PC-3 (cell line): ENCODE measurements around the gene SRGAP2C. TPM values are rescaled to one million over a fixed set of nuclear protein-coding genes. Genes with fewer than 3 reads are reported as not detected.
"Not testable (repeated sequence)": the region's sequence is repeated elsewhere in the genome, so short reads cannot be mapped to it uniquely, and the experiment has no call there.

ENCODE experiments used
- ATAC-seq: fragments of 200-7000 bp; cut with Tn5 transposase; 2 replicates; pipeline ENCODE4 v1.9.1; 2020; ENCODE audit warnings: mild to moderate bottlenecking, moderate library complexity
- BruUV-seq: library from RNA; stranded (reverse); fragments of 400-500 nt; replicated peaks from 2 replicates; lab custom pipeline; 2021; lab: Mats Ljungman, UMichigan
- CTCF ChIA-PET: fragments of 300-600 bp; sonication (Branson Sonifier 250); formaldehyde crosslinking; loops from one replicate; lab custom pipeline; 2022; ENCODE audit warnings: antibody characterized with exemption; lab: Charles Lee
- POLR2A ChIA-PET: fragments of 300-600 bp; sonication (Branson Sonifier 250); formaldehyde crosslinking; loops from one replicate; lab custom pipeline; 2022; ENCODE audit warnings: antibody characterized with exemption; ENCODE audit not compliant: unreplicated experiment; lab: Charles Lee
- DNase-seq: peaks from one replicate; pipeline ENCODE4 v3.0.0-alpha.2; 2015
- H2AFZ ChIP-seq: fragments of 300-600 bp; sonication (generic); 2 replicates; pipeline ENCODE4 v1.6.0; 2016; ENCODE audit warnings: antibody characterized with exemption, low read length
- H3F3A ChIP-seq: fragments of 300-600 bp; sonication (generic); one replicate; pipeline ENCODE4 v1.6.0; 2017; ENCODE audit warnings: antibody characterized with exemption, low read length, control low read depth, mild to moderate bottlenecking; ENCODE audit not compliant: unreplicated experiment
- H3K27ac ChIP-seq: fragments of 300-600 bp; sonication (generic); 2 replicates; pipeline ENCODE4 v1.5.1; 2016; ENCODE audit warnings: mild to moderate bottlenecking, low read length
- H3K27me3 ChIP-seq: fragments of 300-600 bp; sonication (generic); 2 replicates; pipeline ENCODE4 v1.6.1; 2016; ENCODE audit warnings: low read length, mixed read lengths
- H3K36me3 ChIP-seq: fragments of 300-600 bp; sonication (generic); 2 replicates; pipeline ENCODE4 v1.6.1; 2016; ENCODE audit warnings: low read depth, mixed run types, low read length, mixed read lengths
- H3K4me1 ChIP-seq: fragments of 300-600 bp; sonication (generic); 2 replicates; pipeline ENCODE4 v1.5.1; 2016; ENCODE audit warnings: low read length; ENCODE audit not compliant: insufficient read depth
- H3K4me2 ChIP-seq: fragments of 300-600 bp; sonication (generic); 2 replicates; pipeline ENCODE4 v1.6.0; 2016; ENCODE audit warnings: low read length
- H3K4me3 ChIP-seq: fragments of 300-600 bp; sonication (generic); 2 replicates; pipeline ENCODE4 v1.5.1; 2016; ENCODE audit warnings: mild to moderate bottlenecking, low read length, mixed read lengths
- H3K79me2 ChIP-seq: fragments of 300-600 bp; sonication (generic); 2 replicates; pipeline ENCODE4 v1.6.1; 2017; ENCODE audit warnings: low read length, mixed read lengths
- H3K9ac ChIP-seq: fragments of 300-600 bp; sonication (generic); 2 replicates; pipeline ENCODE4 v1.6.0; 2016; ENCODE audit warnings: mild to moderate bottlenecking, low read length
- H3K9me2 ChIP-seq: fragments of 300-600 bp; sonication (generic); replicated peaks from 2 replicates; pipeline ENCODE4 v1.6.1; 2016; ENCODE audit warnings: mixed run types, low read length, mixed read lengths
- H3K9me3 ChIP-seq: fragments of 300-600 bp; sonication (generic); 2 replicates; pipeline ENCODE4 v1.6.1; 2016; ENCODE audit warnings: low read length, mixed read lengths
- H4K20me1 ChIP-seq: fragments of 300-600 bp; sonication (generic); 2 replicates; pipeline ENCODE4 v1.6.1; 2016; ENCODE audit warnings: low read length, mixed read lengths
- intact Hi-C: fragments of 100-400 bp; cut with micrococcal nuclease; formaldehyde crosslinking; loops from 2 replicates; pipeline ENCODE4 v1.9.0; 2023
- total RNA-seq: library from RNA; depleted of rRNA; stranded (reverse); fragments of >200 nt; gene quantifications from 2 replicates; pipeline ENCODE4 v1.2.3, GENCODE V29; 2014

SRGAP2C gene
- total RNA-seq, 1 experiment from 2014 or later = 7.6 TPM

- CTCF ChIA-PET, H3K9me2 ChIP-seq, DNase-seq, H3K27ac ChIP-seq, H3K4me3 ChIP-seq, BruUV-seq, H3K9ac ChIP-seq, H3K9me3 ChIP-seq, H3F3A ChIP-seq, intact Hi-C loops, ATAC-seq, H3K27me3 ChIP-seq, H3K79me2 ChIP-seq, H4K20me1 ChIP-seq, H3K4me1 ChIP-seq, H2AFZ ChIP-seq, H3K36me3 ChIP-seq, POLR2A ChIA-PET, H3K4me2 ChIP-seq: not testable (repeated sequence)
Measured at GRCh38 chr1:121254618-121255017, 69.8 kb downstream of the SRGAP2C start.

- intact Hi-C loops, H3K79me2 ChIP-seq, H3K27me3 ChIP-seq, H3K9me3 ChIP-seq, H3K9me2 ChIP-seq, H3F3A ChIP-seq, H3K36me3 ChIP-seq, ATAC-seq, CTCF ChIA-PET, H3K9ac ChIP-seq, H3K27ac ChIP-seq, H3K4me1 ChIP-seq, DNase-seq, H4K20me1 ChIP-seq, H3K4me2 ChIP-seq, BruUV-seq, H2AFZ ChIP-seq, H3K4me3 ChIP-seq, POLR2A ChIA-PET: not testable (repeated sequence)
Measured at GRCh38 chr1:121257632-121258031, 72.9 kb downstream of the SRGAP2C start.

GRCh38 chr1:121258134-121258533 lies 73.4 kb downstream of the SRGAP2C start:
- POLR2A ChIA-PET, H3K79me2 ChIP-seq, H3K9me2 ChIP-seq, H3K27ac ChIP-seq, BruUV-seq, intact Hi-C loops, H3K36me3 ChIP-seq, H3K27me3 ChIP-seq, H3K4me1 ChIP-seq, H3K9ac ChIP-seq, H3K9me3 ChIP-seq, DNase-seq, CTCF ChIA-PET, H3K4me2 ChIP-seq, H4K20me1 ChIP-seq, H2AFZ ChIP-seq, H3K4me3 ChIP-seq, ATAC-seq, H3F3A ChIP-seq: not testable (repeated sequence)

GRCh38 chr1:121260205-121260604 lies 75.4 kb downstream of the SRGAP2C start:
- POLR2A ChIA-PET, intact Hi-C loops, BruUV-seq, H3K36me3 ChIP-seq, H3K27ac ChIP-seq, H3K9ac ChIP-seq, H2AFZ ChIP-seq, ATAC-seq, H3K27me3 ChIP-seq, DNase-seq, H3K4me1 ChIP-seq, H3K9me2 ChIP-seq, H3K4me3 ChIP-seq, H4K20me1 ChIP-seq, H3K9me3 ChIP-seq, CTCF ChIA-PET, H3K79me2 ChIP-seq, H3F3A ChIP-seq, H3K4me2 ChIP-seq: not testable (repeated sequence)

GRCh38 chr1:121262163-121262562 lies 77.4 kb downstream of the SRGAP2C start:
- H3K4me3 ChIP-seq, H3K9me3 ChIP-seq, H3K79me2 ChIP-seq, H3K27me3 ChIP-seq, intact Hi-C loops, H3K4me2 ChIP-seq, H2AFZ ChIP-seq, H3K4me1 ChIP-seq, ATAC-seq, H4K20me1 ChIP-seq, H3K36me3 ChIP-seq, CTCF ChIA-PET, H3F3A ChIP-seq, BruUV-seq, H3K9ac ChIP-seq, DNase-seq, POLR2A ChIA-PET, H3K9me2 ChIP-seq, H3K27ac ChIP-seq: not testable (repeated sequence)

- H3K27ac ChIP-seq, H3K27me3 ChIP-seq, H3F3A ChIP-seq, H3K9me2 ChIP-seq, H3K9me3 ChIP-seq, DNase-seq, H4K20me1 ChIP-seq, BruUV-seq, H3K79me2 ChIP-seq, H3K4me2 ChIP-seq, intact Hi-C loops, H3K4me1 ChIP-seq, ATAC-seq, H3K36me3 ChIP-seq, POLR2A ChIA-PET, H2AFZ ChIP-seq, CTCF ChIA-PET, H3K4me3 ChIP-seq, H3K9ac ChIP-seq: not testable (repeated sequence)
Measured at GRCh38 chr1:121263789-121264244, 79.0 kb downstream of the SRGAP2C start.

GRCh38 chr1:121267072-121267471 lies 82.3 kb downstream of the SRGAP2C start:
- POLR2A ChIA-PET, H4K20me1 ChIP-seq, intact Hi-C loops, DNase-seq, H3K9me2 ChIP-seq, H3F3A ChIP-seq, H3K27ac ChIP-seq, ATAC-seq, H3K9ac ChIP-seq, H3K9me3 ChIP-seq, H3K79me2 ChIP-seq, H3K4me1 ChIP-seq, H3K36me3 ChIP-seq, BruUV-seq, H2AFZ ChIP-seq, CTCF ChIA-PET, H3K27me3 ChIP-seq, H3K4me2 ChIP-seq, H3K4me3 ChIP-seq: not testable (repeated sequence)
